Astrocyte of the spinal cord (primary cell): Measurements from ENCODE around the gene NUDT8.
A peak's percentile ranks its signal among the peaks of the same experiment; 100 is the strongest.

Experiments
- DNase-seq: peaks from one replicate; pipeline ENCODE4 v3.0.0; 2011; ENCODE audit warnings: low read depth, low spot score
- H3K4me3 ChIP-seq: 2 replicates; pipeline ENCODE4 v1.5.1; 2011; ENCODE audit warnings: low read depth, mild to moderate bottlenecking, low read length, moderate library complexity
- CTCF ChIP-seq: IDR thresholded peaks from 2 replicates; pipeline ENCODE4 v1.5.1; 2012; ENCODE audit warnings: low read depth, mild to moderate bottlenecking, low read length, inconsistent platforms
- in situ Hi-C: cut with HindIII; loops from 2 replicates; pipeline ENCODE4 v1.10.0; 2017; ENCODE audit warnings: low sequenced_read_pairs

The NUDT8 gene, protein sequence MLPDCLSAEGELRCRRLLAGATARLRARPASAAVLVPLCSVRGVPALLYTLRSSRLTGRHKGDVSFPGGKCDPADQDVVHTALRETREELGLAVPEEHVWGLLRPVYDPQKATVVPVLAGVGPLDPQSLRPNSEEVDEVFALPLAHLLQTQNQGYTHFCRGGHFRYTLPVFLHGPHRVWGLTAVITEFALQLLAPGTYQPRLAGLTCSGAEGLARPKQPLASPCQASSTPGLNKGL

DNA sequence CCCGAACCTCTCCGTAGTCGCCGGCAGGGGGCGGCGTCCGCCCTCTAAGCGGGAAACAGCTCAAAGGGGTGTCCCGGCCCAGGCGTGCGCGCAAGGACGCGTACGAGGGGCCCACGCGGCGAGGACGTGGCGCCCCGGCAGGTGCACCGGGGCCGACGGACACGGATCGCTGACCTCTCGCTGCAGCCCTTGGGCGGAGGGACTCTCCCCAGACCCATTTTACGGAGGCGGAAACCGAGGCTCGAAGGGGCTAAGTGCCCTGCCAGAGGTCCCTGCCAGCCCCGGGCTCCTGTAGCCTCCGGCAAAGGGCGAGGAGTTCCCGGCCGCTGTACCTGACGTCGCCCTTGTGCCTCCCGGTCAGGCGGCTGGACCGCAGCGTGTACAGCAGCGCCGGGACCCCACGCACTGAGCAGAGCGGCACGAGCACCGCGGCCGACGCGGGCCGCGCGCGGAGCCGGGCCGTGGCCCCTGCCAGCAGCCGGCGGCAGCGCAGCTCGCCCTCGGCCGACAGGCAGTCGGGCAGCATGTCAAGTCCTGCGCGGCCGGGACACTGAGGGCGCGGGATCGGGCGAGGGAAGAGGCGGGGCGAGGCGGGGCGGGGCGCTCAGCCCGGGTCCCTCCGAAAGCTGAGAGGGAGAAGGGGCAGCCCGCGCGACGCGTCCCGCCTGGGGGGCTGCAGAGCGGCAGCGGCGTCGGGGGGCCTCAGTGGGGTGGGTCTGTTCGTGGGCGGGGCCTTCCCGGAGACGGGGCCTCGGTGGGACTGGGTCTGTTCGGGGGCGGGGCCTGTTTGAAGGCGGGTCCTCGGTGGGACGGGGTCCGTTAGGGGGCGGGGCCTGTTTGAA lies at the start of gene NUDT8:
NUDT8 (minus strand) TSS at position 552 of the 842 bp plus-strand sequence; CDS start at position 526, 26 bp downstream.
- peak within 1 kb of the TSS; percentile 52 for H3K4me3 ChIP-seq
- in situ Hi-C loops = no loop called here

GRCh38 chr11:67675058-67675747 lies 45.5 kb upstream of the NUDT8 start:
- in situ Hi-C loops = no loop called here
- no peak for TF ChIP-seq CTCF
- no peak for DNase-seq
- H3K4me3 ChIP-seq = no peak overlapping the region

More for the DNA sequence above, at the start of gene NUDT8:
- TF ChIP-seq CTCF = peak; percentile 78
- DNase-seq = peak; percentile 81

GRCh38 chr11:67674442-67674871 lies 44.7 kb upstream of the NUDT8 start, which contains the start of gene ALDH3B2:
Gene ALDH3B2 (minus strand): TSS chr11:67674623. CDS start chr11:67666935, 7,688 bp downstream.
- DNase-seq = no peak
- in situ Hi-C loops = no loop called here

DNA sequence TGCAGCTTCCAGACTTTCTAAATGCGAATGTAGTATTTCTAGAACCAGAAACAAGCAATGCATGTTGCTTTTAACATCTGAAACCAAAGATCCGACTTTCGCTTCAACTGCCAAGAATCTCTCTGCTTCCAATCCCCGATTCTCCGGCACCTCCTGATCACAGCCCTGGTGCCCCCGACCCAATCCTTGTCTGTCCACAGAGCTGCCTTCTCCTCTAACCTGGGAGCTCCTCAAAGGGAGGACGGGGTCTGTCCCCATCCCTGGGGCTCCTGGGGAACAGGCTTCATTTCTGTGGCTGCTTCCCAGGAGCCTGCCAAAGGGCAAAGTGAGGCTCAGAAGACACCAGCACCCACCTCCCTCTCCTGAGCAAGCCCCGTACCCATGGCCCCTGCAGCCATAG lies 44.2 kb upstream of the NUDT8 start:
- DNase-seq = no peak
- in situ Hi-C loops = no loop called here
- H3K4me3 ChIP-seq = no peak overlapping the region
- TF ChIP-seq CTCF = no peak

More at GRCh38 chr11:67674442-67674871, 44.7 kb upstream of the NUDT8 start, which contains the start of gene ALDH3B2:
- TF ChIP-seq CTCF = no peak
- H3K4me3 ChIP-seq = no peak within 1 kb of the TSS

- DNase-seq = no peak
- TF ChIP-seq CTCF = no peak
- H3K4me3 ChIP-seq = no peak overlapping the region
- in situ Hi-C loops = no loop called here
Measured at GRCh38 chr11:67673358-67673757, 43.6 kb upstream of the NUDT8 start.

- no peak for TF ChIP-seq CTCF
- in situ Hi-C loops = no loop called here
- H3K4me3 ChIP-seq = no peak overlapping the region
- DNase-seq = no peak
Measured at GRCh38 chr11:67671211-67671520, 41.4 kb upstream of the NUDT8 start.
